ENCODE data around the gene AADACL2. TPM values are rescaled to one million over a fixed set of nuclear protein-coding genes. Genes with fewer than 3 reads are reported as not detected.

AADACL2 gene, protein sequence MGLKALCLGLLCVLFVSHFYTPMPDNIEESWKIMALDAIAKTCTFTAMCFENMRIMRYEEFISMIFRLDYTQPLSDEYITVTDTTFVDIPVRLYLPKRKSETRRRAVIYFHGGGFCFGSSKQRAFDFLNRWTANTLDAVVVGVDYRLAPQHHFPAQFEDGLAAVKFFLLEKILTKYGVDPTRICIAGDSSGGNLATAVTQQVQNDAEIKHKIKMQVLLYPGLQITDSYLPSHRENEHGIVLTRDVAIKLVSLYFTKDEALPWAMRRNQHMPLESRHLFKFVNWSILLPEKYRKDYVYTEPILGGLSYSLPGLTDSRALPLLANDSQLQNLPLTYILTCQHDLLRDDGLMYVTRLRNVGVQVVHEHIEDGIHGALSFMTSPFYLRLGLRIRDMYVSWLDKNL
- not detected for total RNA-seq

DNA sequence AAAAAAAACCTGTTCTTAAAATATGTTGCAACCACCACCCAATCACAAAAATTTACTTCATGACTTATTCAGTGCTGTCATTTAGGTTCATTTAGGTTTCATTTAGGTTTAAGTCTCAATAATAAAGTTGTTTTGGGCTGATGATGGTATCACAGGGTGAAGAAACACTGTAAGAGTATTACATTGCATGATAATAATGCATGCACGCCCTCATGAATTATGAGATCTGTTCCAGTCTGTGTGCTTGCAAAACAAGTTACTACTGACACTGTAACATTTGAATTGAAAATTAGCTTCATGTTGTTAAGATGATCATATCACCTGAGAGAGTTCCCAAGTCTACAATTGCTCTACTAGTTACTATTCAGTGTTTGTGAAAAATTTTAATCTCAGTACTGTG is at the start of gene AADACL2:
AADACL2 (plus strand) TSS at position 315 of the 400 bp plus-strand sequence. CDS start 109 bp downstream, outside the sequence.
- no peaks in the 10 kb centered on the region for H3K36me3 Mint-ChIP-seq (ENCODE audit: low read depth)
- H3K4me1 Mint-ChIP-seq = no peaks in the 10 kb centered on the region

DNA sequence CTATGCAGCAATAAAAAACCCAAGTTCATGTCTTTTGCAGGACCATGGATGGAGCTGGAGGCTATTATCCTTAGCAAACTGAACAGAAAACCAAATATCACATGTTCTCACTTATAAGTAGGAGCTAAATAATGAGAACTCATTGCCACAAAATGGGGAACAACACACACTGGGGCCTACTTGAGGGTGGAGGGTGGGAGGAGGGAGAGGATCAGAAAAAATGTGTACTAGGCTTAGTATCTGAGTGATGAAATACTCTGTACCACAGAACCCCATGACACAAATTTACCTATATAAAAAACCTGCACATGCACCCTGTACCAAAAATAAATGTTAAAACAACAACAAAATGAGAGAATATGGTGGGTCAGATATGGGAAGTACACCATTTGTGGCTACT is 49.6 kb upstream of the AADACL2 start:
- no peak for DNase-seq
- Mint-ChIP-seq H3K36me3 (ENCODE audit: low read depth) (no peaks in the 10 kb centered on the region), H3K27ac (no peak overlapping the region), H3K4me3 (no peak overlapping the region), H3K9me3 (no peaks in the 10 kb centered on the region), H3K4me1 (no peaks in the 10 kb centered on the region), H3K27me3 (no peaks in the 10 kb centered on the region)
- ChIA-PET POLR2A (no interaction called here), CTCF (no interaction called here)

More for the DNA sequence above, at the start of gene AADACL2:
- Mint-ChIP-seq H3K9me3 (no peaks in the 10 kb centered on the region), H3K4me3 (no peak within 1 kb of the TSS), H3K27me3 (no peaks in the 10 kb centered on the region), H3K27ac (no peak within 1 kb of the TSS)
- DNase-seq = no peak
- ChIA-PET POLR2A (no interaction called here), CTCF (no interaction called here)

DNA sequence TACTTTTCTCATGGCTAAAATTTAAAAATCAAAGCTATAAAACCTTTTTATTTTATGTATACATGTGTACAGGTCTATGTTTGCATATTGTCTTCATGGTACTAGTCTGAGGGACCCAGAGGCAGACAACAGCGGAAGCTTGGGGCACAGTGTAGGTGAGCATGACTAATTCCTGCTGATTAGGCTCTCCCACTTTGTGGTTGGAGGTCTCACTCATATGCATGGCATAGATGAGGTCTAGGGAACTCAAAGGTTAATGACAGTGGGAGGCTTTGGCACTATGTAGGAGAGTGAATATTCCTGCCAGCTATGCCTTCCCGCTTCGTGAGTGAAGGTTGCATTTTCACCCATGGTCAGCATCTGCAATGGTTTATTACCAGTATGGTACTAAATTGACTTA is 47.5 kb upstream of the AADACL2 start:
- Mint-ChIP-seq H3K4me3 (no peak overlapping the region), H3K36me3 (ENCODE audit: low read depth) (no peaks in the 10 kb centered on the region), H3K4me1 (no peaks in the 10 kb centered on the region), H3K27me3 (no peaks in the 10 kb centered on the region), H3K9me3 (no peaks in the 10 kb centered on the region), H3K27ac (no peak overlapping the region)
- POLR2A ChIA-PET = no interaction called here
- DNase-seq = no peak
- CTCF ChIA-PET = no interaction called here

DNA sequence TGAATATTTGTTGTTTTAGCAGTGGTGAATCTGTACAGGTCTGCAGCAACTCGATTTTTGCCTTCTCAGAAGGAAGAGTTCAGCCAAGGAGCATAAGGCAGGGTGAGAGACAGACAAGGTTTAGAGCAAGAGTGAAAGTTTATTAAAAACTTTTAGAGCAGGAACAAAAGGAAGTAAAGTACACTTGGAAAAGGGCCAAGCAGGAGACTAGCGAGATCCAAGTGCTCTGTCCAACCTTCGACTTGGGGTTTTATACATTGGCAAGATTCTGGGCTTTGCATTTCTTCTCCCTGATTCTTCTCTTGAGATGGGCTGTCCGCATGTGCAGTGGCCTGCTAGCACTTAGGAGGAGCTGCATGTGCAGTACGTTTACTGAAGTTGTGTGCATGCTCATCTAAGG is 46.7 kb upstream of the AADACL2 start:
- Mint-ChIP-seq H3K4me1 (no peaks in the 10 kb centered on the region), H3K27ac (no peak overlapping the region), H3K9me3 (no peaks in the 10 kb centered on the region), H3K36me3 (ENCODE audit: low read depth) (no peaks in the 10 kb centered on the region), H3K4me3 (no peak overlapping the region), H3K27me3 (no peaks in the 10 kb centered on the region)
- POLR2A ChIA-PET = no interaction called here
- no peak for DNase-seq
- CTCF ChIA-PET = no interaction called here

DNA sequence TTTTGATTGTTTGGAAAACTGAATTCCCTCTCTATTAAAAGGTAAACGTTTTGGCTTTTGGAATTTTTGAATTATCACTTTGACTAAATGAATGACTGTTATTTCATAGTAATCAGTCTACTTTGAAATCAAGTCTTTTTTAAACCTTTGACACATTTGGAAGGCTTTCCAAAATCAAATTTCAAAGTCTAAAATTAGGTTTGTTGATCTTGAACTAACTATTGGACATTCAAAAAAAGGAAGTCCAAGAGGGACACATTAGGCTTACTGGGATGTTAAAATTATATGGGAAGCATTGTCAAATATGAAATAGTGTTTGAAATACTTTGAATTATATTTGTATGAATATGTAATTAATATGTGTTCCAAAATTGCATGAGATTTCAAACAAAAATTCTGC is 45.2 kb upstream of the AADACL2 start:
- Mint-ChIP-seq H3K27me3 (no peaks in the 10 kb centered on the region), H3K36me3 (ENCODE audit: low read depth) (no peaks in the 10 kb centered on the region), H3K4me1 (no peaks in the 10 kb centered on the region), H3K4me3 (no peak overlapping the region), H3K9me3 (no peaks in the 10 kb centered on the region), H3K27ac (no peak overlapping the region)
- DNase-seq = no peak
- CTCF ChIA-PET = no interaction called here
- POLR2A ChIA-PET = no interaction called here

DNA sequence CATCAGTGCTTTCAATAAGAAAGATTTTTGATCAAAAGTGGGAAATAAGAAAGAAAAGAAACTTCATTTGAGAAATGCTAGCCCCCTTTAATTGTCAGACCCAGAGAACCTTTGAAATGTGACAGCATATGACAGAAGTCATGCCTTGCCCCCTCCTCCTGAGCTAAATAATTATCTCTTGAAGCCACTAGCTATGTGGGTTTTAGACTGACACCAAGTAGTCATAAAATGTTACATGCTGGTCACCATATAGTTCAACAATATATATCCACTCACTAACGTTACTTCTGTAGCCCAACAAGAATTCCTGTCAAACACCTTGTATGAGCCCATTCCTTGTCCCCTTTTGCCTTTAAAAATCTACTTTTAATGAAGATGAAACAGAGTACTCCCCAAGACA is 43.1 kb upstream of the AADACL2 start:
- DNase-seq = no peak
- no peaks in the 10 kb centered on the region for H3K9me3 Mint-ChIP-seq
- POLR2A ChIA-PET = no interaction called here
- H3K27ac Mint-ChIP-seq = no peak overlapping the region
- no peaks in the 10 kb centered on the region for H3K36me3 Mint-ChIP-seq (ENCODE audit: low read depth)
- CTCF ChIA-PET = no interaction called here
- H3K4me3 Mint-ChIP-seq = no peak overlapping the region
- H3K4me1 Mint-ChIP-seq = no peaks in the 10 kb centered on the region
- no peaks in the 10 kb centered on the region for H3K27me3 Mint-ChIP-seq

DNA sequence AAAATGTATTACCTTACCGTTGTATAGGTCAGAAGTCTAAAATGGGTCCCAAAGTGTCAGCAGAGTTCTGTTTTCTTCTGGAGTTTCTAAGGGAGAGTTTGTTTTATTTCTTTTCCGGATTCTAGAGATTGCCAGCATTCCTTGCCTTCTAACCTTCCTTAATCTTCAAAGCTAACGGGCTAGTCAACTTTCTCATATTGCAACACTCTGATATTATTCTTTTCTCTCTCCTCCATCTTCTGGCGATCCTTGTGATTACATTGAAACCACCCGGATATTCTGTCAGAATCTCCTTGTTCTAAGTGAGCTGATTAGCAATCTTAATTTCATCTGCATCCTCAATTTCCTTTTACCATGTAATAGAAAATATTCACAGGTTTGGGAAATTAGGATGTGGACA is 36.2 kb upstream of the AADACL2 start:
- POLR2A ChIA-PET = no interaction called here
- CTCF ChIA-PET = no interaction called here
- no peaks in the 10 kb centered on the region for H3K27me3 Mint-ChIP-seq
- no peaks in the 10 kb centered on the region for H3K4me1 Mint-ChIP-seq
- no peak overlapping the region for H3K4me3 Mint-ChIP-seq
- DNase-seq = no peak
- no peaks in the 10 kb centered on the region for H3K9me3 Mint-ChIP-seq
- H3K27ac Mint-ChIP-seq = no peak overlapping the region
- no peaks in the 10 kb centered on the region for H3K36me3 Mint-ChIP-seq (ENCODE audit: low read depth)

DNA sequence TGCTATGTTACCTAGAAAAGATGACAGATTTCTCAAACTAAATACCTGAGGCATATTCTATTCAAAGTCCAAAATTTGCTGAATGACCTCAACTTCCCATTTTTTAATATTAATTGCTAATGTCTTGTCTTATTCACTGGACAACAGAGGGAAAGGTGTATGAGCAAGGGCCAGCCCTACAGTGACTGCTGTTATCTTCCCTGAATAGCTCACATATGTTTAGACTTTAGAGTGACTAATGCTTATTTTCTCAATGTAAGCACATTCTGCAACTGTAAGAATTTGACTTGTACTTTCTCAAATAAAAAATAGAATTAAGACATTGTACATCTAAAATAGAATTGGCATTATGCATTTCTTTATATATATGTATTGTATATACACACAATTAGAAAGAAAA is 26.5 kb upstream of the AADACL2 start:
- H3K4me1 Mint-ChIP-seq = no peaks in the 10 kb centered on the region
- CTCF ChIA-PET = no interaction called here
- no peak for DNase-seq
- POLR2A ChIA-PET = no interaction called here
- H3K27me3 Mint-ChIP-seq = no peaks in the 10 kb centered on the region
- no peaks in the 10 kb centered on the region for H3K9me3 Mint-ChIP-seq
- no peak overlapping the region for H3K4me3 Mint-ChIP-seq
- no peak overlapping the region for H3K27ac Mint-ChIP-seq
- no peaks in the 10 kb centered on the region for H3K36me3 Mint-ChIP-seq (ENCODE audit: low read depth)

DNA sequence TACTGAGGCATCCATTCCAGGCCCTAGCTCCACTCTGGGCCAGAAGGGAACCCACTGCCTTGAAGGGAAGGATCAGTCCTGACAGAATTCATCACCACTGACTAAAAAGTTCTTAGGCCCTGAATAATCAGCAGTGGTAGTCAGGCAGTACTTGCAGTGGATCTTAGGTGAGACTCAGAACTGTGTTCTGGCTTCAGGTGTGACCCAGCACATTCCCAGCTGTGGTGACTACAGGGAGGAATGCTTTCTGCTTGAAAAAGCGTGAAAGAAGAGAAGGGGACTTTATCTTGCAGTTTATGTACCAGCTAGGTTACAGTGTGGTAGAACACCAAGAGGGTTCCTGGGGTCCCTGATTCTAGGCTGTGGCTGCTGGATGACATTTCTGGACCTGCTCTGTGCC is 24.9 kb upstream of the AADACL2 start:
- Mint-ChIP-seq H3K4me1 (no peaks in the 10 kb centered on the region), H3K27ac (no peak overlapping the region), H3K4me3 (no peak overlapping the region), H3K36me3 (ENCODE audit: low read depth) (no peaks in the 10 kb centered on the region), H3K27me3 (no peaks in the 10 kb centered on the region), H3K9me3 (no peaks in the 10 kb centered on the region)
- POLR2A ChIA-PET = no interaction called here
- CTCF ChIA-PET = no interaction called here
- no peak for DNase-seq

DNA sequence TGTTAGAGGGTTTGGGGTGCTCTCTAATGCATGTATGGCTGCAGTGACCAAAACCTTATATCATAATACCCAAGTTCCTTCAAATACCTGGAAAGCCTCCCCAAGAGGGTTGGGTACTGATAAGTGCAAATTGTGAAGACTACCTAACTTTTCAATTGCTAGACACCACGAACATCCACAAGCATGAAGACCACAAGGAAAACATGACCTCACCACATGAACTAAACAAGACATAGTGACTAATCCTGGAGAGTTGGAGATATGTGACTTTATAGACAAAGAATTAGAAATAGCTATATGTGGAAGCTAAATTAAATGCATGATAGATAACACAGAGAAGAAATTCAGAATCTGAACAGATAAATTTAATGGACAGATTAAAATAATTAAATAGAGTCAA is 23.9 kb upstream of the AADACL2 start:
- DNase-seq = no peak
- no peak overlapping the region for H3K4me3 Mint-ChIP-seq
- H3K27ac Mint-ChIP-seq = no peak overlapping the region
- no peaks in the 10 kb centered on the region for H3K9me3 Mint-ChIP-seq
- H3K4me1 Mint-ChIP-seq = no peaks in the 10 kb centered on the region
- H3K36me3 Mint-ChIP-seq (ENCODE audit: low read depth) = no peaks in the 10 kb centered on the region
- POLR2A ChIA-PET = no interaction called here
- H3K27me3 Mint-ChIP-seq = no peaks in the 10 kb centered on the region
- CTCF ChIA-PET = no interaction called here

DNA sequence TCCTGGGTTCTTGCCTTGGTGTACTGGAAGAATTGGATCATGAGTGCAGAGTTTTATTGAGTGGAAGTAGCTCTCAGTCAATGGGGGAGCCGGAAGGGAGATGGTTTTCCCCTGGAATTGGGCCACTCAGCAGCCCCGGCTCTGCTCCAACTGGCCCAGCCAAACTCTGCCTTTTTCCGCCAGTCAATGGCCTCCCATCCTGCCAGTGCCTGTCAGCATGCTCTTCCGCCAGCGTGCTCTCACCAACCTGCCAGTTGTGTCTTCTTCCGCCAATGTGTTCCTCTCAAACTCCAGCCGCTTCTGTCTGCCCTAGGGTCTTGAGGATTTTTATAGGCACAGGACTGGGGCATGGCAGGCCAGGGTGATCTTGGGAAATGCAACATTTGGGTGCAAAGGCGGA is 12.4 kb upstream of the AADACL2 start:
- Mint-ChIP-seq H3K9me3 (no peaks in the 10 kb centered on the region), H3K27ac (no peak overlapping the region), H3K4me3 (no peak overlapping the region), H3K27me3 (peaks cover 2% of the 10 kb centered on the region), H3K36me3 (ENCODE audit: low read depth) (no peaks in the 10 kb centered on the region), H3K4me1 (no peaks in the 10 kb centered on the region)
- POLR2A ChIA-PET = no interaction called here
- CTCF ChIA-PET = no interaction called here
- DNase-seq = no peak

DNA sequence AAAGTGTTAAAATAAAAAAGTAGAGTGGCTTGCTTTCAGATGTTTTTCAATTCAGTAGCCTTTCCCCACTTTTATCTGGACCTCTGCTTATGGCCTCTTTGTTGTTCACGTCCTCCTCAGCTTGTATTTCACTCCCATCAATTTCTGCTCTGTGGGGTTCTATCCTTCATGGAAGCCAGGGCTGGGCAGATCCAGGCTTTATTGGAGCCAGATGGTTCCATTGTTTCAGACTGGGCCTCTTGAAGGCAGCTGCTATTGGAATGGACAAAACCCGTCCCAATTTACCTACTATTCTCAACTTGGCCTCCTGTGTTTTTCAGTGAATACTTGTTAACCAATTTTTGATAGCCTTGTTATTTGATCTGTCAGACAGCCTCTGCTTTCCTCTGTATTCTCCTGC is 10.9 kb upstream of the AADACL2 start:
- Mint-ChIP-seq H3K27me3 (peaks cover 2% of the 10 kb centered on the region), H3K36me3 (ENCODE audit: low read depth) (no peaks in the 10 kb centered on the region), H3K4me1 (no peaks in the 10 kb centered on the region), H3K4me3 (no peak overlapping the region), H3K27ac (no peak overlapping the region), H3K9me3 (no peaks in the 10 kb centered on the region)
- ChIA-PET POLR2A (no interaction called here), CTCF (no interaction called here)
- no peak for DNase-seq

DNA sequence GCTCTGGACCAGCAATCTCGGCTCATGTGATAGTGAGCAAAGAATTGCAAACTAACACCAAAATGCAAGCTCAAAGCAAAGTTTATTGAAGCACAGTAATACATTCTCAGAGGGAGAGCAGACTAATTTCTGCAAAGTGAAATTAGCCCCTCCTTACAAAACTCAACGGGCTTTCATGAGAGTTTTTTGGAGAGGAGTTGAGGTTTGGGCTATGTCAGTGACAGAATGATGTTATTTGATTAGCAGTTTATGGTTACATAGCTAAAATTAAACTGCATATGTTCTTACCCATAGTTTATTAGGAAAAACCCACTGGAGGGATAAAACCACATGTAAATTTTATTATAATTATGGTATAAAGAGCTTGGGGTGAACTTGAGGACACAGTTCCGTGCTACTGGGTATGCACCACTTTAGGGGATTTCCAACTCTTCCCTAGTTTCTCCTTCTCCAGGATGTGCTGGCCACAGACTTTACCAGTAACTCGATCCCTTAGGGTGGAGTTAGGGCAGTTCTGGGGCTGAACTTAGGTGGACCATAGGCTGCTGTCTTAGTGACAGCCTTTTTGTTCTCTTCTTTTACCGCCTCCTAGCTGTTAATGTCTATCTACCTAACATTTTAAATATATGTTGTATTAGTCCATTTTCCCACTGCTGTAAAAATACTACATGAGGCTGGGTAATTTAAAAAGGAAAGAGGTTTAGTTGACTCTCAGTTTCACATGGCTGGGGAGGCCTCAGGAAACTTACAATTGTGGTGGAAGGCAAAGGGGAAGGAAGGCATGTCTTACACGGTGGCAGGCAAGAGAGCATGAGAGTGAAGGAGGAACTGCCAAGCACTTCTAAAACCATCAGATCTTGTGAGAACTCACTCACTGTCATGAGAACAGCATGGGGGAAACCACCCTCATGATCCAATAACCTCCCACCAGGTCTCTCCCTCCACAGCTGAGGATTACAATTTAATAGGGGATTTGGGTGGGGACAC is 8.9 kb upstream of the AADACL2 start:
- POLR2A ChIA-PET = interaction anchor here (0.6 kb wide), 1 partner anchor 200 kb away, joined by 7 read pairs; no protein-coding TSS in a partner anchor

More for the DNA sequence above, 8.9 kb upstream of the AADACL2 start:
- DNase-seq = no peak
- Mint-ChIP-seq H3K9me3 (no peaks in the 10 kb centered on the region), H3K36me3 (ENCODE audit: low read depth) (no peaks in the 10 kb centered on the region), H3K4me1 (no peaks in the 10 kb centered on the region), H3K4me3 (no peak overlapping the region), H3K27me3 (peaks cover 2% of the 10 kb centered on the region), H3K27ac (no peak overlapping the region)
- CTCF ChIA-PET = interaction anchor here (0.6 kb wide), 1 partner anchor 184 kb away, joined by 3 read pairs; no protein-coding TSS in a partner anchor
